Measurements from ENCODE around the gene SERTAD2. TPM values are rescaled to one million over a fixed set of nuclear protein-coding genes. Genes with fewer than 3 reads are reported as not detected.

Gene SERTAD2
- total and polyA plus RNA-seq, 2 donors: 14.6 to 17.6 TPM

DNA sequence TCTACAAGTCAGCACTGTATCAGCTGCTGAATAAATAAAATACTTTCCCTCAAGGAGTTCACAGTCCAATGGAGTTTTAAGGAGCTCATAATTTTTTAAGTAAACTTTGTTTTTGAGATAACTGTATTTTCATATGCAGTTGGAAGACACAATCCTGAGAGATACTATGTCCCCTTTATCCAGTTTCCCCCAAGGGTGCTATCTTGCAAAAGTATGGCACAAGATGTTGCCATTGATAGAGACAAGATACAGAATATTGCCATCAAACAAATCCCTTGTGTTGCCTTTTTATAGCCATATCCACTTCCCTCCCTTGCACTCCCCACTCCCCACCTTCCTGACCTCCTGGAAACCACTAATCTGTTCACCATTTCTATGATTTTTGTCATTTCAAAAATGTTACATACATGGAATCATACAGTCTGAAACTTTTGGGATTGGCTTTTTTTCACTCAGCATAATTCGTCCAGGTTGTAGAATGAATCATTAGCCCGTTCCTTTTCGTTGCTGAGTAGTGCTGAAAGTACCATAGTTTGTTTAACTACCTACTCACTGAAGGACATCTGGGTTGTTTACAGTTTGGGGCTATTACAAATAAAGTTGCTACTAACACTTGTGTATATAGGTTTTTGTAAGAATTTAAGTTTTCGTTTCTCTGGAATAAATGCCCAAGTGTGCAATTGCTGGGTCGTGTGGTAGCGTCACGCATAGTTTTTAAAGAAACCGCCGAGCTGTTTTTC lies 30.2 kb upstream of the SERTAD2 start:
- H3K4me1 ChIP-seq (ENCODE audit: insufficient read depth): peaks cover 2% of the 10 kb centered on the region
- H3K36me3 ChIP-seq (ENCODE audit: insufficient read depth): no peaks in the 10 kb centered on the region
- H3K4me3 ChIP-seq (ENCODE audit: low read depth, low read length): no peak overlapping the region
- no peak for DNase-seq (ENCODE audit: extremely low spot score)
- no peak overlapping the region for H3K27ac ChIP-seq (ENCODE audit: low read depth)
- 94% methylated on average over 9 of the region's 9 CpGs for WGBS

DNA sequence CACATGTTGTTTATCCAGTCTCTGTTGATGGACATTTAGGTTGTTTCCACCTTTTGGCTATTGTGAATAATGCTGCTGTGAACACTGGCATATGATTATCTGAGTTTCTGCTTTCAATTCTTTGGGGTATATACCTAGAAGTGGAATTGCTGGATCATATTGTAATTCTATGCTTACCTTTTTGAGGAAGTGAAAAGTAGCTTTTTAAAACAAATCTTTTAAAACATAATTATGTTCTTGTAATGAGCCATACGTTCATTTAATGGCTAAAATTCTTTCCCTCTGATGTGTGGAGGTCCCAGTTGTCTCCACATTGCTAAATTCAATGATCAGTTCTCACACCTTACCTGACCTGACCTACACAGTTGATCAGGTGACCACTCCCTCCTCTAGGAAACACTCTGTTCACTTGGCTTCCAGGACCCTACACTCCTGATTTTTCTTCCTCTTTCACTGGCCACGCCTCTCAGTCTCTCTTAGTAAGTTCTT lies 27.8 kb upstream of the SERTAD2 start:
- Histone ChIP-seq H3K36me3 (ENCODE audit: insufficient read depth) (no peaks in the 10 kb centered on the region), H3K4me1 (ENCODE audit: insufficient read depth) (peaks cover 2% of the 10 kb centered on the region), H3K27ac (ENCODE audit: low read depth) (no peak overlapping the region), H3K4me3 (ENCODE audit: low read depth, low read length) (no peak overlapping the region)
- DNase-seq (ENCODE audit: extremely low spot score): no peak
- 91% methylated on average over 2 of the region's 2 CpGs for WGBS

DNA sequence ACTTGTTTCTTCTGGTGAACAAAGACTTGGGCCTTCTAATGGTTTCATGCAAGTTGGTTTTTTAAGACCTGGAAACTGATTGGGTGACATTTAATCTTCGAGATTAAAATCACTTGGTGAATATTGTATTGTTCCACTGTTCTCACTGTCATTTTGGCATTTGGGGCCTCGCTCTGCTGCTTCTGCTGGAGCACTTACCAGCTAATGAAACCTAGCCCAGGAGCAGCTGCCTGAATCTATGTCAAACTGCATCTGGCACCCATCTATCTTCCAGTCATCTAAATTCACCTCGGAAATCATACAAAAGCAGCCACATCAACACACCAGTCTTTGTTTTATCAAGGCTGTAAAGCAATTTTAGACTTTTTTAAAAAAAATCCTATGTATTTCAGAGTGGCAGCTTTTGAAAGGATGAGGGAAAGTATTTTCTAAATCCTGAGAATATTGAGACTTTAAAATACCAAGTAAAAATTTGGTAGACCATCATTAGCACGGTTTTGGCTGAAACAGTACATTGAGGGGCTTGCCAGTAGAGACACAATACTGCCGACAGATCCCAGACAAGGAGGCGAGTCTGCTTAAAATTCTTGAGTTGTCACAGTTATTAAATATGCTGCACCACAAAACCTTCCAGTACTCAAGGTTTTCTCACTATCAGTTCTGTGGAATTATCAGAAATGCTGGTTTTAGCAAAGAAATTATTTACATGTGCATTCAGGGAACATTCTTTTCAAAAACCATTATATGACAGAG lies 26.1 kb upstream of the SERTAD2 start:
- Histone ChIP-seq H3K36me3 (ENCODE audit: insufficient read depth) (no peaks in the 10 kb centered on the region), H3K27ac (ENCODE audit: low read depth) (no peak overlapping the region), H3K4me1 (ENCODE audit: insufficient read depth) (no peaks in the 10 kb centered on the region), H3K4me3 (ENCODE audit: low read depth, low read length) (no peak overlapping the region)
- no peak for DNase-seq (ENCODE audit: extremely low spot score)
- 77% methylated on average over 6 of the region's 6 CpGs for WGBS

DNA sequence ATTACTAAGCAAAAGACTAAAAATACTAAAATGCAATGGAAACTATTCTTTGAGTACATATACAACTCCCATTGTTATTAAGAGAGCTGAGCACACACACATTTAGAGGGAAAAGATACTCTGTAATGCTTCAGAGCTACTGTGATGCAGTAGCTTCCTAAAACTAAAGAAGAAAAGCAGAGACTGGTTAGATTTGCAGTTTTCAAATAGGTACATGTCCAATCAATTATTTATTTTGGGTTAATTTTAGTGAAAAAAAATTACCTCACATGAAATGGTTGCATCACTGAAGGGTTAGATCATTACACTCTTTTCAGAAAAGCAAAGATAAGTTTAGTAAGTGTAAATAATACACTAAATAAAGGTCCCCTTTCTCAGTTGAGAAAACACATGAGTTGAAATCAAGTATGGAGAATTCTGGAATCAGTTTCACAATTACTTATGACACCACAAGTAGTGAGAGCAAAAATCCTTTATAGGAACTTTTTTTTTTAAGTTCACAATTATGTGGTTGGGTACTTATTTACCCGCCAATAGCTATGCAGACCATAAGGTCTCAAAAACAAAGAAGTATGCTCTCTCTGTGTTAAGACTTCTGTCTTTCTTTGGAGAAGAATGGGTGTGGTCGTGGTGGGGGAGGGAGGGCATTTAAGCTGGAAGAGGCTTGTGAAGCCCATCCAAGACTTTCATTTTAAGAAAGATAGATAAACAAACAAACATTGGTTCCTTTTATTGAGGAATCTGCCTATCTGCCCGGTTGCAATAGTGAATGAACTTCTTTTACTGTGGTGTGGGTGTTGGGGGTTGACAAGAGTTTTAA lies 25.3 kb upstream of the SERTAD2 start:
- Histone ChIP-seq H3K27ac (ENCODE audit: low read depth) (no peak overlapping the region), H3K36me3 (ENCODE audit: insufficient read depth) (no peaks in the 10 kb centered on the region), H3K4me3 (ENCODE audit: low read depth, low read length) (no peak overlapping the region), H3K4me1 (ENCODE audit: insufficient read depth) (no peaks in the 10 kb centered on the region)
- whole genome bisulfite sequencing: 50% methylated on average over 3 of the region's 3 CpGs
- no peak for DNase-seq (ENCODE audit: extremely low spot score)

DNA sequence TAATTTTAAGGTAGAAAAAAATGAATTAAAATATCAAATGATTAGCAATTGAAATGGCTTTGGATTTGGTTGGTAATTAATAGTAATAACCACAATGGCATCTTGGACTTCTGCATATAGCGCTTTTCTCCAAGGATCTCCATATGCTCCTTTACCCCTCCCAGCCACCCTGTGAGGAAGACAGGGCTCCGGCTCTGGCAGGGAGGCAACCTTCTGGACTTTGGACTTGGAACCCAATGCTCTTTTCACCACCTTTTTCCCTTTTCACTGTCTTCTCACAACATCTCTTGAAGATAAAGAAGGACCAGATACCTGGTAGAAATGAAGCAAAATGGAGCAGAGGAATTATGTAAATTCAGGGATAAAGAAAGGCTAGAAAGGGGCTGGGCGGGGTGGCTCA lies 23.8 kb upstream of the SERTAD2 start:
- Histone ChIP-seq H3K4me1 (ENCODE audit: insufficient read depth) (no peaks in the 10 kb centered on the region), H3K4me3 (ENCODE audit: low read depth, low read length) (no peak overlapping the region), H3K36me3 (ENCODE audit: insufficient read depth) (no peaks in the 10 kb centered on the region), H3K27ac (ENCODE audit: low read depth) (no peak overlapping the region)
- WGBS: 97% methylated on average over 3 of the region's 3 CpGs
- no peak for DNase-seq (ENCODE audit: extremely low spot score)

DNA sequence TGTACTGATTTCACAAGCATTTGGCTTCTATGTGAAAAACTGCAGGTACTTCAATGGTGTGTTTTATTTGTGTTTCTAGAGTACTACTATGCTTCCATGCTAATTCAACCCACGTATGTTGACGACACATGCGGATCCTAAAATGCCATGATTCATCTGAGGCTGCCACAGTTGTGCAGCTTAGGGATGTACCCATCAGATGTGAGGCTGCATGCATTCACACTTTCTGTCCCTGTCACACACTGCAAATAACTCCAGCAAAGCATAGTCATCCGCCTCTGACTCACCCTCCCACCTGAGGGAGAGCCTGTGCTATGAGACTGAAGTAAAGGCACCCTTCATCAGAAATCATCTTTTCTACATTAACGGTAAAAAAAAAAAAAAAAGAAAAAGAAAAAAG lies 22.1 kb upstream of the SERTAD2 start:
- Histone ChIP-seq H3K4me3 (ENCODE audit: low read depth, low read length) (no peak overlapping the region), H3K36me3 (ENCODE audit: insufficient read depth) (no peaks in the 10 kb centered on the region), H3K27ac (ENCODE audit: low read depth) (no peak overlapping the region), H3K4me1 (ENCODE audit: insufficient read depth) (no peaks in the 10 kb centered on the region)
- WGBS: 77% methylated on average over 5 of the region's 5 CpGs
- no peak for DNase-seq (ENCODE audit: extremely low spot score)

DNA sequence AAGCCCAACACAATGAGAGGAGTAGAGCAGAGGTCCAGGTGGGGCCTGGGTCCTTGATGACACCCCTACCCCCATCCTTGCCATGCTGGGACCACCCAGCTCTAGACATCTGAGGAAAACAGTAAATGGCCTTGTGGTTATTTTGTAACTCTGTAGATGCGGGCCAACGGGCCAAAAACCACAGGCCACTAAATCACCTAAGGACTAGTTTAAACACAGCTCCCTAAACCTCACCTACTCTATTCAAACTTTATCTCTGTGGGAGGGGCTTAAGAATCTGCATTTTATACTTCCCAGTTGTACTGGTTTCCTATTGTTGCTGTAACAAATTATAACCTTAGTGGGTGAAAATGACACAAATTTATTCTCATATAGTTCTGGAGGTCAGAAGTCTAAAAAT lies 19.0 kb upstream of the SERTAD2 start:
- no peak for DNase-seq (ENCODE audit: extremely low spot score)
- Histone ChIP-seq H3K27ac (ENCODE audit: low read depth) (no peak overlapping the region), H3K36me3 (ENCODE audit: insufficient read depth) (no peaks in the 10 kb centered on the region), H3K4me3 (ENCODE audit: low read depth, low read length) (no peak overlapping the region), H3K4me1 (ENCODE audit: insufficient read depth) (no peaks in the 10 kb centered on the region)
- WGBS: 62% methylated on average over 2 of the region's 2 CpGs

DNA sequence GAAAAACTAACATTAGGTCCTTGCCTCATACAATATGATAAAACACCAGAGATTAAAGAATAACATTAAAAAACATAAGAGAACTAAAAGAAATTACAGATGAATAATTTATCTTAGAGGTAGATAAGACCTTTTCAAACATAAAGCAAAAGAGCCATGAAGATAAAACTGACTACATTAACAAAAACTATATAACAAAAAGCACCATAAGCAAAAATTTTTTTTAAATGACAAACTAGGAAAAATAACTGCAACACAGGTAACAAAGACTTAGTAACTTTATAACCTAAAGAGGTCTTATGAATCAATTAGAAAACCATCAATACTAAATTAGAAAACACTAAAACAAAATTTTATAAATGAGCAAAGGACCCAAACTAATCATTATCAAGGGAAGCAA lies 16.3 kb upstream of the SERTAD2 start:
- Histone ChIP-seq H3K36me3 (ENCODE audit: insufficient read depth) (no peaks in the 10 kb centered on the region), H3K27ac (ENCODE audit: low read depth) (no peak overlapping the region), H3K4me1 (ENCODE audit: insufficient read depth) (no peaks in the 10 kb centered on the region), H3K4me3 (ENCODE audit: low read depth, low read length) (no peak overlapping the region)
- DNase-seq (ENCODE audit: extremely low spot score): no peak

DNA sequence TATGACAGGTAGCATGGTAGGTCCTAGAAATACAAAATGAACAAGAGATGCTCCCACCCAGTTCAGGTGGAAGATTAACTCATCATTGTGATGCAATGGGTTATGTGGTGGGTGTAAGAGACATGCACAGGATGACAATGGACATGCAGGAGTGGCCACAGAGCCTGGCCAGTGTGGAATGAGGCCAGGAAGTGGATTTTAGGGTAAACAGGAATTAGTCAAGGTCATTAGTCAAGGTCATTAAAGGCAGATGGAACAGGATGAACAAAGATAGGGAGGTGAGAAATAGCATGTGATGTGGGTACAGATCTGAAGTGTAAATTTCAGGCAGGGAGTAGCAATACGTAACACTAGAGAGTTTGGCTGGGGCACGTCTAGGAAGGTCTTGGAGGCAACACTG lies 15.6 kb upstream of the SERTAD2 start:
- no peaks in the 10 kb centered on the region for H3K36me3 ChIP-seq (ENCODE audit: insufficient read depth)
- DNase-seq (ENCODE audit: extremely low spot score): no peak
- no peak overlapping the region for H3K4me3 ChIP-seq (ENCODE audit: low read depth, low read length)
- H3K4me1 ChIP-seq (ENCODE audit: insufficient read depth): no peaks in the 10 kb centered on the region
- 93% methylated on average over 2 of the region's 2 CpGs for WGBS
- no peak overlapping the region for H3K27ac ChIP-seq (ENCODE audit: low read depth)

DNA sequence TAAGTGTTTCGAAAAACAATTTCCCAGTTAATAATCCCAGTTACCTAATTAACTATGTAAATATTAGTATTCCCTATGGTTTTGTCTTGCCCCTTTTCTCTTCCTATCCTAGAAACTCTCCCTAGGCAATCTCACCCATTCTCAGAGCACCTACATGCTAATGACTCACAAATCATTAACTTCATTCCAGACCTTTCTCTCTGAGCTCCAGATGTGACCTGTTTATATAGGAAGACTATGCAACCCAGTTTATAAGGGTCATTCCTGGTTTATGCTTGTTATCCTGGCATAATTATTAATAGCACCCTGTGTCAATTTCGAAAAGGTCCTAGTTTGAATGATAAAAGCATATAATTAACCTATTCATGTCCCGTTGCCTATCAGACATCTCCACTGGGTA lies 14.8 kb upstream of the SERTAD2 start:
- Histone ChIP-seq H3K36me3 (ENCODE audit: insufficient read depth) (no peaks in the 10 kb centered on the region), H3K27ac (ENCODE audit: low read depth) (no peak overlapping the region), H3K4me3 (ENCODE audit: low read depth, low read length) (no peak overlapping the region), H3K4me1 (ENCODE audit: insufficient read depth) (no peaks in the 10 kb centered on the region)
- WGBS: 81% methylated on average over 3 of the region's 3 CpGs
- DNase-seq (ENCODE audit: extremely low spot score): no peak

DNA sequence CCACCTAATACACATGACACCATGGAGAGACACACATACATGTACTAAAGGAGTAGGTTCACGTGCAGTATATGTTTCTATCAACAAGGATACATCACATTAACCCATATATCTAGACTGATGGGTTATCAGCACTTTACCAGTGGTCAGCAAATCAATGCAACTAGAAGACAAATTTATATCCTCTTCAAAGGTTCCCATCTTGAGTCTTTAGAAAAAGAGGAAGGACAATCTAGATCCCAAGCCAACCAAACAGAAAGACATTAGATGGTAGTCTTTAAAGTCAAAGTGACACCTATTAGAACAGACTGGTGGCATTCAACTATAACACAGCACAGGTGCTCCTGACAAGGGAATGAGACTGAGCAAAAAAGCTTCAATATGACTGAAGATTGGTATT lies 13.8 kb upstream of the SERTAD2 start:
- 96% methylated on average over 1 of the region's 1 CpG for WGBS
- Histone ChIP-seq H3K36me3 (ENCODE audit: insufficient read depth) (no peaks in the 10 kb centered on the region), H3K27ac (ENCODE audit: low read depth) (no peak overlapping the region), H3K4me1 (ENCODE audit: insufficient read depth) (no peaks in the 10 kb centered on the region), H3K4me3 (ENCODE audit: low read depth, low read length) (no peak overlapping the region)
- DNase-seq (ENCODE audit: extremely low spot score): no peak

DNA sequence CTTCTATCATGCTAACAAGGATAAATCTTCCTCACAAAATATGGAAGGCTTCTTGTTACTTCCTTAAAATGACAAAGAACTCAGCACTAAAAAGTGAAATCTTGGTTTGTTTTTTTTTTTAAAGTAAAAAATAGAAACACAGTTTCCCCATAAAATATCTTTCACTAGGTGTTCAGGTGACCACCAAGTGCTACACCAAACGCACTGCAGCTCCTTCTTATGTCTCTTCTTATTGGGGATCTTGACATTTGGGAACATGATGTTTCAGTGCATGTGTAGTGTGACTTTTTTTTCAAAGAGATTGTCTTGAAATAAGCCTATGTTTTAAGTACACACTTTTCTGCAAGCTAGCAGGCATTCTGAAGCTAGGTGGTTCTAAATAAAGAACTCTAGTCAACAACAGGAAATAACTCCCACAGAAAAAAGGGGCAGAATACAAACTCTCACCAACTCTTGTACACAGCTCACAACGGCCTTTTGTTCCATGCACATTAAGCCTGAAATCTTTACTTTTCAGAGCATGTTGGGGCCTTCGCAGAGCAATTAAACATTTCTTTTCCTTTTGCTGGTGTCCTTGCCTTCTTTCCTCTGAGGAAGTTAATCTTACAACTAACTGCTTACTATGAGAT lies 13.2 kb upstream of the SERTAD2 start:
- DNase-seq (ENCODE audit: extremely low spot score): no peak
- WGBS: 71% methylated on average over 3 of the region's 3 CpGs
- Histone ChIP-seq H3K27ac (ENCODE audit: low read depth) (no peak overlapping the region), H3K36me3 (ENCODE audit: insufficient read depth) (no peaks in the 10 kb centered on the region), H3K4me1 (ENCODE audit: insufficient read depth) (no peaks in the 10 kb centered on the region), H3K4me3 (ENCODE audit: low read depth, low read length) (no peak overlapping the region)

DNA sequence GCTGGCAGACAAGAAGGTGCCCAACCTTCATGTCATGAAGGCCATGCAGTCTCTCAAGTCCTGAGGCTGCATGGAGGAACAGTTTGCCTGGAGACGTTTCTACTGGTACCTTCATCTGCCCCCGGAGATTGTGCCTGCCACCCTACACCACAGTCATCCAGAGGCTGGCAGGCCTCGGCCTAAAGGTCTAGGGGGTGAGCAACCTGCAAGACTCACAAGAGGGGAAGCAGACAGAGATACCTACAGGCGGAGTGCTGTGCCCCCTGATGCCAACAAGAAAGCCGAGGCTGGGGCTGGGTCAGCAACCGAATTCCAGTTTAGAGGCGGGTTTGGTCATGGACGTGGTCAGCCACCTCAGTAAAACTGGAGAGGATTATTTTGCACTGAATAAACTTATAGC lies 12.0 kb upstream of the SERTAD2 start:
- Histone ChIP-seq H3K36me3 (ENCODE audit: insufficient read depth) (no peaks in the 10 kb centered on the region), H3K27ac (ENCODE audit: low read depth) (no peak overlapping the region), H3K4me3 (ENCODE audit: low read depth, low read length) (no peak overlapping the region), H3K4me1 (ENCODE audit: insufficient read depth) (no peaks in the 10 kb centered on the region)
- DNase-seq (ENCODE audit: extremely low spot score): no peak
- WGBS: 92% methylated on average over 8 of the region's 8 CpGs

Measured in urinary bladder (tissue), 4 donors.